ENCODE results near the gene SH3D21.

SH3D21 gene

GRCh38 chr1:36285443-36286101 is 20.6 kb upstream of the SH3D21 start (continued):
- TF ChIP-seq ZSCAN4 (tag by site-specific recombination; IDR thresholded peaks at IDR 0.05): no peak
- peak; percentile 62; the same call in 1 of the 2 replicates for TF ChIP-seq ZNF660 (tag by site-specific recombination; IDR thresholded peaks at IDR 0.05)
- no peak for TF ChIP-seq ZNF76 (tag by site-specific recombination; IDR thresholded peaks at IDR 0.05; ENCODE audit: borderline replicate concordance, low read depth)
- no peak for TF ChIP-seq PRDM1 (tag by site-specific recombination; IDR thresholded peaks at IDR 0.05)
- no peak for TF ChIP-seq ZNF629 (tag by site-specific recombination; IDR thresholded peaks at IDR 0.05)
- TF ChIP-seq TRIM28 (IDR thresholded peaks at IDR 0.05; ENCODE audit: borderline replicate concordance, low read length): no peak
- TF ChIP-seq IKZF3 (tag by site-specific recombination; IDR thresholded peaks at IDR 0.05): no peak
- TF ChIP-seq ZNF654 (tag by site-specific recombination; IDR thresholded peaks at IDR 0.05; ENCODE audit: low read depth): peak; percentile 85

GRCh38 chr1:36286802-36287201 is 19.4 kb upstream of the SH3D21 start:
- Histone ChIP-seq H3K9me3 (ENCODE audit: control insufficient read depth, insufficient read depth, low read depth, low read length) (no peaks in the 10 kb centered on the region), H3K27ac (ENCODE audit: extremely low read depth, low read depth, low read length) (no peak overlapping the region), H3K4me3 (ENCODE audit: low read depth, low read length) (no peak overlapping the region), H3K4me1 (ENCODE audit: control insufficient read depth, insufficient read depth, low read length) (no peaks in the 10 kb centered on the region), H3K36me3 (ENCODE audit: control insufficient read depth in 2 of 2, insufficient read depth in 1 of 2, low read length in 2 of 2) (peaks cover 41 to 93% of the 10 kb centered on the region in 2 experiments)
- CTCF ChIA-PET: interaction anchor here (0.6 to 5.6 kb wide), 10 partner anchors 13 to 137 kb away, joined by 3 to 74 read pairs (median 8); partner anchors contain the start of genes THRAP3 and TRAPPC3
- POLR2A ChIA-PET: no interaction called here
- TF ChIP-seq KLF8 (tag by site-specific recombination; IDR thresholded peaks at IDR 0.05): no peak
- no peak for TF ChIP-seq ELK4 (IDR thresholded peaks at IDR 0.05; ENCODE audit: borderline replicate concordance, low read depth, low read length)
- no peak for TF ChIP-seq ZNF518A (tag by site-specific recombination; conservative IDR thresholded peaks at IDR 0.05; ENCODE audit: low read depth)
- no peak for TF ChIP-seq ZNF266 (tag by site-specific recombination; IDR thresholded peaks at IDR 0.05; ENCODE audit: low read depth)
- no peak for TF ChIP-seq ZNF544 (tag by site-specific recombination; IDR thresholded peaks at IDR 0.05)
- no peak for TF ChIP-seq ZNF223 (tag by site-specific recombination; IDR thresholded peaks at IDR 0.05)
- no peak for TF ChIP-seq ZNF404 (tag by site-specific recombination; IDR thresholded peaks at IDR 0.05)
- TF ChIP-seq ZNF510 (tag by site-specific recombination; IDR thresholded peaks at IDR 0.05; ENCODE audit: insufficient replicate concordance): no peak
- no peak for TF ChIP-seq BCL11B (tag by site-specific recombination; IDR thresholded peaks at IDR 0.05; ENCODE audit: low read depth)
- no peak for TF ChIP-seq ZNF692 (tag by site-specific recombination; IDR thresholded peaks at IDR 0.05)
- TF ChIP-seq ZNF488 (tag by site-specific recombination; IDR thresholded peaks at IDR 0.05): no peak
- TF ChIP-seq KLF7 (tag by site-specific recombination; IDR thresholded peaks at IDR 0.05; ENCODE audit: borderline replicate concordance): no peak
- no peak for TF ChIP-seq ZNF501 (tag by site-specific recombination; IDR thresholded peaks at IDR 0.05)
- TF ChIP-seq ZNF514 (tag by site-specific recombination; IDR thresholded peaks at IDR 0.05): no peak
- TF ChIP-seq ZBTB44 (tag by site-specific recombination; IDR thresholded peaks at IDR 0.05): no peak
- TF ChIP-seq ZBTB48 (tag by site-specific recombination; IDR thresholded peaks at IDR 0.05): no peak

All from HEK293 (cell line).